ENCODE data around the gene NXT1.

Gene NXT1

DNA sequence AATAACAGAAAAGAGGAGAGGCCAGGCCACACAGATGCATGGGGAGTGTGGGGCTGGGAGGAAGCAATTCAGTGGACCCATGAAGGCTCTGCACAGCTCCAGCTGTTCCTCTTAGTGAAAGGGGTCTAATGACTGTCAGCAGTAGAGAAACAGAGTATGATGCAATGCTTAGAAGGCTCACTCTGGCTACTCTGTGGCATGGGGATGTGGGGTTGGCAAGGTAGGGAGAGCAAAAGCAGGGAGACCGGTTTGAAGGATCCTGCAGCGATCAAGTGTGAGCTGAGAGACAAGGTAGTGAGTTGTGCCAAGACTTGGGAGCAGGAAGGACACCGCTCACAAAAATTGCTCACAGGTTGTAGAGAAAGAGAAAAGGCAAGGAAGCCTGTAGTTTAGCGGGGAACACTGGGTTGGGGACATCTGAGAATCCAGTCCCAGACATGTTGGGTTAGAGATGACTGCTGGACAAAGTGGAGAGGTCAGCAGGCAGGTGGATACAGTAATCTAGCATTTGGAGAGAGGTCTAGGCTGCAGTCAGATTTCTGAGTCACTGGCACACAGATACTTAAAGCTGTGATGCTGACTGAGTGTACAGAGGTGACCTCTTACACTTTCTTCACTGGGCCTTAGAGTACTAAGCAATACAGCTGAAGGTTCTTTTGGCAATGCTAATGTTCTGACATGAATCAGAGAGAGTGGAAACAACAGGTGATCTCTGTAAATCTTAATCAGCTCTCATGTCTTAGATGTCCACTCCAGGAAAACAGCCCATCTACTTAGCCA lies 43.6 kb downstream of the NXT1 start:
- no peak for DNase-seq

DNA sequence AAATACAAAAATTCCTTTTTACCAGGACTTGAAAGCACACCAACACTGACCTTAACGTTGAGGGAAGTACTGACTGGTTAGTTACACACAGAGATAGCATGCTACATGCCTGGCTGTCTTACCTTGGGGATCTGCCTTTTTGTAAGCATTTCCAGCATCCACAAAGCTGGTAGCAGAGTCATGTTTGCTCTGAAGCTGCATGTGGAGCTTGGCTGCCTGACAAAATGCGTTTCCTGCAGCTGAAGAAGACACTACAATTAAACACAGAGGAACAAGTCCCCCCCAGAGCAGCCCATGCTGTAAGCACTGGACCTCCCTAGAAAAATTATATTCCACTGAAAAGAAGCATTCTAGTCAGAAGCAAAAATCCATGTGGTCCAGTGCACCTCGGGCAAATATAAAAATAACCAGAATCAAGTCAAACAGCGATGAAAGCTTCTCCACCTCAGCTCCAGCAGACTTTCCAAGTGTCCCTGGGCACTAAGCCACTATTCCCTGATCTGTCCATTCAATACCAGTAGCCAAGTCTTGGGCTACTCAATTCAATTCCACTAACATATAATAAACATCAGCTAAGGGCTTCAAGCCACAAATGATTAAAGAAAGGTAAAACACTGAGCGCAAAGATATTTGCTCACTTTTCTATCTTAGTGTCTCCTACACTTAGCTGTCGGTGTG lies 46.5 kb downstream of the NXT1 start:
- no peak for DNase-seq

DNA sequence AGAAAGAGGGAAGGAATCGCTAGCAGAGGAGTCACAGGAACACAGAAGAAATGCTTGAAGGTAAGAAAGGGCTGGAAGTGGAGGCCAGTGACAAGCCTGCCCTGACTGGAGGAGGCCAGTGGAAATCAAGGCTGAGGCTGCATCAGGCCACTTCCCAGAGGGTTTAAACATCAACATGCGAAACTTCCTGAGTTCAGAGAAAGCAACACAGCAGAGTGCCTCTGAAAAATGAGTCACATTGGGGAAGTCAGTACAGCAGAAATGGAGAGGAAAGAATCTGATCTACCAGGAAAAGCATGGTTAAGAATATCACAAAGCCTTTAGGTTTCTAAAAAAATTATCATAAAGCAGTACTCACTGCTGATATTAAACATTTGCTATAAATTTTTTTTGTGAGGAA lies 47.4 kb downstream of the NXT1 start:
- DNase-seq = no peak

DNA sequence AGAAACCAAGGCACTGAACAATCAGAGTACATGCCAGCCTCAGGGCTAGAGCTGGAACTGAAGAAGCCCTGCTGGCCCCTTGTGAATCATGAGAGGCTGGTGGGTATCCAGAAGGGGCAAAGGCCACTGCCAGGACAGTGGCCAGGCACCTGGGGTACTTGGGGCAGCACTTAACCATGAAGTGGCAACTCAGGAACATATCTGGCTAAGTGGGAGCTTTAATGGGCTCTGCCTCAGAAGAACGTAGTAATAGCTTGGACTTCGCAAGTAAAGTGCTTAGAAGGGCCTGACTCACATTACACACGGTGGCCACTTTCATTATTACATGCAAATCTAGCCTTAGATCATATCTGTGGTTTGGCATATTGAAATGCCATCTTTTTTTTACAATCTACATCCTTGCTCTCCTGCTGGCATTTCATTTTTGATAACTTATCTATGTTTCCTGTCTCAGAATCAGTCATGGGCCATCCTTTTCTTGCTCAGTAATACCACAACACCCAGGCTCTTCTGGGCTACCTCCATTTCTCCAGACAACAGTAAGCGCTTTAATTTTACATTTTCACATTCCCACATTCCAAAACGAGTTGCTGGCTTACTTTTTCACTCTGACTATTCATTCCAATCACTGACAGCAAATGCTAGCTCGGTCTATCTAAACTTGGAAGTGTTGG lies 49.1 kb downstream of the NXT1 start:
- DNase-seq = no peak

DNA sequence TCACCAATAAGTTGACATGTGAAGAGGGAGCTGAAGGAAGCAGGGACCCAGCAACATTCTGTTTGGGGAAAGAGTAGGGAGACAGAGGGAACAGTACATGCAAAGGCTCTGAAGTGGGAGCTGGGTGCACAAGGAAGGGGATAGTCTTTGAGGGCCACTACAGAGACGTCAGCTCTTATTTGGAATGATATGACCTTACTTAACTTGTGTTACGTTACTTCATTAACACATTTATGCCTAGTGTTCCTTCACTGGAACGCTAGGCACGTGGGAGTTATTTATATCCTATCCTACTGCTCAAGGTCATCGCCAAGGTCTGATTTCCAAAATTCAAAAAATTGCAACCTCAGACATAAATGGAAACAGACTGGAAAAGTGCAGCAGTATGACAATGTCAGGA lies 50.5 kb downstream of the NXT1 start:
- DNase-seq = no peak

DNA sequence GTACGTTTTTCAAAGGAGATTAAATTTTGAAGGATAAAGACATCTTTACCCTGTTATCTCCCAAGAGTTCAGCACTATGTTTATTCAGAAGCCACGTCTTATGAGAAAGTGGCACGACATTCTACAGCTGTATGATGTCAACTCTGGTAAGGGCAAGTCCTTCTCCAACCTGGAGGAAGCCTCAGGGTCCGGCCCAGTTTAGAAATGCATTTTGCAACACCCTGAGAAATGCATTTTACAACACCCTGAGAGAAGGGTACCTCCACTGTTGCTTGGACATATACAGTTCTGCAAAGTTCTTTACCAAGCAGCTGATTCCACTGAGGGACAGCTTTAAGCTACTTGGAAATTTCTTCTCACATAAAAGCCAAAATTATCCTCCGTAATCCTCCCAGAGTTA lies 53.2 kb downstream of the NXT1 start:
- DNase-seq = no peak

DNA sequence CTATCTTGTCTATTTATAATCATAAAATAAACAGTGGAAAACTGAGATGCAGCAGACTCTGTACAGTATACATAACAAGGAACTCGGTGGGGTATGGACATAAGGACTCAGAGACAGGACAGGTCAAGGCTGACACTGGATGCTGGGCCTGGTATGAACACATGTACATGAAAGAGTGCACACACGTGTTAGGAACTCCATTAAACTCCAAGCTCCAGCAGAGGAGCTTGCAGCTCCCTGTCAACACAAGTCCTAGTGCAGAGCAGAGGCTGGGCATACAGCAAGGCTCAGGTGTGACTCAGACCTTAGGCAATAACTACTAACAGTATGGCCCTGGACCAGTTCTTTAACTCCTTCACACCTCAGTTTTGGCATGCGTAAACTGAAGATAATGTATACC lies 53.6 kb downstream of the NXT1 start:
- DNase-seq = no peak
